B cell (primary cell): Measurements from ENCODE around the gene FGFR3.

ENCODE experiments used
- CTCF ChIP-seq: fragments of 200-600 bp; IDR thresholded peaks from one replicate; pipeline ENCODE4 v1.8.0; 2022; ENCODE audit warnings: antibody characterized with exemption, mild to moderate bottlenecking
- EZH2 ChIP-seq: IDR thresholded peaks from 2 replicates; pipeline ENCODE4 v1.6.1; 2012; ENCODE audit warnings: borderline replicate concordance, low read depth, mild to moderate bottlenecking, moderate library complexity, low read length; ENCODE audit not compliant: insufficient read depth, poor library complexity, severe bottlenecking

DNA sequence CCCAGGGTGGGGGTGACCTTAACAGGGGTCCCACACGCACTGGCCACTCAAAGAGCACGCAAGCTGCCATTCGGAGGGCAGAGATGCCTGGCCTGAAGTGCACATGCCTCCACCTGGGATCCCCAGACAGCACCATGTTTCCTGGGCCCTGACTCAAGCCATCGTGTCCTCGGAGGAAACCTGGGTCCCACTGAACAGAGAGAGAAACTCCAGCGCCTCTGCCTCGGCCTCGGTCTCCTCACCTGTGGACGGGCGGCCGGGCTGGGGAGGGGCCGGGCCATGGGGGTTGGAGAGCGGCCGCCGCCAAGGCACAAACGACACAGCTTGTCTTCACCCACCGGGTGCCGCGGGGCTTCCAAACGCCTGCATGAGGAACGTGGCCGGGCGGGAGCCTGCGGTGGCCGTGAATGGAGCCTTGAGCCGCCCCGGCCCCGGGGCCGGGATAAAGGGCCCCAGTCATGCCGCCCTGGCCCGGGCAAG is 30.0 kb upstream of the FGFR3 start:
- TF ChIP-seq CTCF (no peak), EZH2 (no peak)
